ENCODE results near the gene ALDH8A1. TPM values are rescaled to one million over a fixed set of nuclear protein-coding genes. Genes with fewer than 3 reads are reported as not detected.

ALDH8A1 gene
- total and polyA plus RNA-seq, 2 experiments from 2014 or later: 8.0 to 9.9 TPM

- H3K79me2 ChIP-seq: no peaks in the 10 kb centered on the region
- DNase-seq (ENCODE audit: low spot score): no peak
- no peak overlapping the region for H3K27ac ChIP-seq
- TF ChIP-seq CTCF (IDR thresholded peaks at IDR 0.05; ENCODE audit: poor library complexity) (no peak), EZH2 (IDR thresholded peaks at IDR 0.05; ENCODE audit: borderline replicate concordance) (no peak), EZH2phosphoT487 (IDR thresholded peaks at IDR 0.05; ENCODE audit: low read depth, severe bottlenecking, unreplicated experiment) (no peak)
- no peaks in the 10 kb centered on the region for H3K9me3 ChIP-seq (ENCODE audit: low read depth)
- H2AFZ ChIP-seq: no peak overlapping the region
- H3K4me3 ChIP-seq: no peak overlapping the region
- no peaks in the 10 kb centered on the region for H3K9me2 ChIP-seq (replicated peaks; ENCODE audit: insufficient read depth)
- no peaks in the 10 kb centered on the region for H3K27me3 ChIP-seq
- 82% methylated on average over 5 of the region's 5 CpGs for WGBS (ENCODE audit: low lambda C conversion rate, missing lambda C conversion rate)
- H3K4me2 ChIP-seq: no peak overlapping the region
- H4K20me1 ChIP-seq (ENCODE audit: insufficient read depth, poor library complexity, severe bottlenecking): no peaks in the 10 kb centered on the region
- H3K36me3 ChIP-seq (replicated peaks; ENCODE audit: insufficient read depth, low read depth): no peaks in the 10 kb centered on the region
- no peaks in the 10 kb centered on the region for H3K4me1 ChIP-seq (ENCODE audit: insufficient read depth)
Observed at GRCh38 chr6:134880487-134881190, 69.3 kb downstream of the ALDH8A1 start.

DNA sequence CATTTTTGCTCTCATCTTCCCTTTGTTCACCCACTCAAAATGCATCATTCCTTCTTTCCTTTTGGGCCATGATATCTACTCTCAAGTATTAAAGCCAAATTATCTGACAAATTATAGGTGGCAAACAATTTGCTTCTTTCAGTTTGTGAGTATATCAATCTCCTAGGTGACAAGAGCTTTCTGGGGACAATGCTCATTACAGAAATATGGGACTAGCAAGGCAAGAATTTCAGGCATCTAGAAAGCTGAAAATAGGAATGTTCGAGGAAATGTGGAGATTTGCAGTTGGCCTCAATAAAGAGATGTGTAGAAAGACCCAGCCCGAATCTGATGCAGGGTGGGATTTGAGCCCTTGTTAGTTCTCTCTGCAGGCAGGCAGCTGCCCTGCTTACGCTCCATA, 71.8 kb downstream of the ALDH8A1 start:
- Histone ChIP-seq H3K4me3 (no peak overlapping the region), H3K79me2 (no peaks in the 10 kb centered on the region), H3K36me3 (replicated peaks; ENCODE audit: insufficient read depth, low read depth) (no peaks in the 10 kb centered on the region), H2AFZ (no peak overlapping the region), H3K27me3 (no peaks in the 10 kb centered on the region), H4K20me1 (ENCODE audit: insufficient read depth, poor library complexity, severe bottlenecking) (no peaks in the 10 kb centered on the region), H3K4me1 (ENCODE audit: insufficient read depth) (no peaks in the 10 kb centered on the region), H3K9me3 (ENCODE audit: low read depth) (no peaks in the 10 kb centered on the region), H3K4me2 (no peak overlapping the region), H3K9me2 (replicated peaks; ENCODE audit: insufficient read depth) (no peaks in the 10 kb centered on the region), H3K27ac (no peak overlapping the region)
- no peak for DNase-seq (ENCODE audit: low spot score)
- 78% methylated on average over 3 of the region's 3 CpGs for WGBS (ENCODE audit: low lambda C conversion rate, missing lambda C conversion rate)
- no peak for TF ChIP-seq EZH2phosphoT487 (IDR thresholded peaks at IDR 0.05; ENCODE audit: low read depth, severe bottlenecking, unreplicated experiment)

- no peaks in the 10 kb centered on the region for H3K9me2 ChIP-seq (replicated peaks; ENCODE audit: insufficient read depth)
- TF ChIP-seq EZH2 (IDR thresholded peaks at IDR 0.05; ENCODE audit: borderline replicate concordance): no peak
- TF ChIP-seq CTCF (IDR thresholded peaks at IDR 0.05; ENCODE audit: poor library complexity): no peak
- no peak for TF ChIP-seq EZH2phosphoT487 (IDR thresholded peaks at IDR 0.05; ENCODE audit: low read depth, severe bottlenecking, unreplicated experiment)
Observed at GRCh38 chr6:134875367-134875766, 74.5 kb downstream of the ALDH8A1 start.

DNA sequence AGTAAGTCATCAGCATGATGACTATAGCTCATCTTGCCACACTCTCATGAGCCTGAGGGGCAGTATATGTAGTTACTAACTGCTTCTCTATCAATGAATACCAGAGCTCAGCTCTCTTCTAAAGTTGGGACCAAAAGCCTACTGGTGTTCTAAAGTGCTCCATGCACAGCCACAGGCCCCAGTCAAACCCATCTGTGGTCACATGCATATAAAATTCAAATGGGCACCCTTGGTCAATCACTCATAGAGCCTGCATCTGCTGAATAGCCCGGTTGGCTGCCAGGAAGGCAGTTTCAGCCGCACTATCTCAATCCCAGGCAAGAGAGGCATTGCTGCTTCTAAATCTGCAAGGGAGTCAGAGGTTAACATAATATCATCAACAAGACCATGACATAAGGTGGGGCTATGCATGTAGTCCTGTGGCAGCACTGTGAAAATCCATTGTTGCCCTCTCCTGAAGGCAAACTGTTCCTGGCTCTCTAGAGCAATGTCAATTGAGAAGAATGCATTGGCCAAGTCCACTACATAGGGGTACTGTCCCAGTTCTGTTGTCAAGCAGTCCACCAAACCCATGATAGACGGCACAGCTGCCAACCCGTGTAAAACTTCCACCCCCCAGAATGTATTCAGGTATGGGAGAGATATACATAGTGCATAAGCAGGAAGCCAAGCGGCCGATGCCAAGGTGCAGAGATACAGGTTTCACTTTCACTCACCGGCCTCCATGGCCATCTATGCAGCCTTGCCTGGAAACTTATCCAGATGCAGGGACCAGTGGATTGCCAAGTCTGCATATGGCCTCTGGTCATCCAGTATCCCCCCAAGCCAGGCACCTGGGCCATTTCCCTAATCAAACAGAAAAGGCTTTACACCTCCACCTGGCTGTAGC, 76.2 kb downstream of the ALDH8A1 start:
- Histone ChIP-seq H4K20me1 (ENCODE audit: insufficient read depth, poor library complexity, severe bottlenecking) (no peaks in the 10 kb centered on the region), H3K27me3 (no peaks in the 10 kb centered on the region), H3K79me2 (no peaks in the 10 kb centered on the region), H3K4me3 (no peak overlapping the region), H3K4me2 (no peak overlapping the region), H3K9me3 (ENCODE audit: low read depth) (no peaks in the 10 kb centered on the region), H3K36me3 (replicated peaks; ENCODE audit: insufficient read depth, low read depth) (no peaks in the 10 kb centered on the region), H3K27ac (no peak overlapping the region), H3K9me2 (replicated peaks; ENCODE audit: insufficient read depth) (no peaks in the 10 kb centered on the region), H3K4me1 (ENCODE audit: insufficient read depth) (no peaks in the 10 kb centered on the region), H2AFZ (no peak overlapping the region)
- no peak for DNase-seq (ENCODE audit: low spot score)
- WGBS (ENCODE audit: low lambda C conversion rate, missing lambda C conversion rate): 92% methylated on average over 7 of the region's 7 CpGs
- TF ChIP-seq EZH2 (IDR thresholded peaks at IDR 0.05; ENCODE audit: borderline replicate concordance) (no peak), CTCF (IDR thresholded peaks at IDR 0.05; ENCODE audit: poor library complexity) (no peak), EZH2phosphoT487 (IDR thresholded peaks at IDR 0.05; ENCODE audit: low read depth, severe bottlenecking, unreplicated experiment) (no peak)

More at GRCh38 chr6:134875367-134875766, 74.5 kb downstream of the ALDH8A1 start:
- WGBS (ENCODE audit: low lambda C conversion rate, missing lambda C conversion rate): 91% methylated on average over 4 of the region's 4 CpGs
- Histone ChIP-seq H3K4me1 (ENCODE audit: insufficient read depth) (no peaks in the 10 kb centered on the region), H3K4me3 (no peak overlapping the region), H3K27me3 (no peaks in the 10 kb centered on the region), H3K36me3 (replicated peaks; ENCODE audit: insufficient read depth, low read depth) (no peaks in the 10 kb centered on the region), H3K4me2 (no peak overlapping the region), H3K79me2 (no peaks in the 10 kb centered on the region), H4K20me1 (ENCODE audit: insufficient read depth, poor library complexity, severe bottlenecking) (no peaks in the 10 kb centered on the region), H3K9me3 (ENCODE audit: low read depth) (no peaks in the 10 kb centered on the region), H2AFZ (no peak overlapping the region), H3K27ac (no peak overlapping the region)
- DNase-seq (ENCODE audit: low spot score): no peak

Data from hepatocyte (in vitro differentiated cells).